Hematopoietic multipotent progenitor cell (in vitro differentiated cells): ENCODE data around the gene DNAJC4. TPM values are rescaled to one million over a fixed set of nuclear protein-coding genes. Genes with fewer than 3 reads are reported as not detected.

ENCODE experiments used
- DNase-seq, 3 donors: peaks; one replicate each; pipeline ENCODE4 v3.0.0-alpha.2; 2011 to 2015; ENCODE audit warnings: low read depth in 2 of 3, low spot score in 2 of 3
- total RNA-seq: library from RNA; depleted of rRNA; stranded (reverse); fragments of >200 nt; gene quantifications from one replicate; pipeline ENCODE4 v1.2.3, GENCODE V29; 2012

Gene DNAJC4
- total RNA-seq, 1 donor: 44.7 TPM

DNA sequence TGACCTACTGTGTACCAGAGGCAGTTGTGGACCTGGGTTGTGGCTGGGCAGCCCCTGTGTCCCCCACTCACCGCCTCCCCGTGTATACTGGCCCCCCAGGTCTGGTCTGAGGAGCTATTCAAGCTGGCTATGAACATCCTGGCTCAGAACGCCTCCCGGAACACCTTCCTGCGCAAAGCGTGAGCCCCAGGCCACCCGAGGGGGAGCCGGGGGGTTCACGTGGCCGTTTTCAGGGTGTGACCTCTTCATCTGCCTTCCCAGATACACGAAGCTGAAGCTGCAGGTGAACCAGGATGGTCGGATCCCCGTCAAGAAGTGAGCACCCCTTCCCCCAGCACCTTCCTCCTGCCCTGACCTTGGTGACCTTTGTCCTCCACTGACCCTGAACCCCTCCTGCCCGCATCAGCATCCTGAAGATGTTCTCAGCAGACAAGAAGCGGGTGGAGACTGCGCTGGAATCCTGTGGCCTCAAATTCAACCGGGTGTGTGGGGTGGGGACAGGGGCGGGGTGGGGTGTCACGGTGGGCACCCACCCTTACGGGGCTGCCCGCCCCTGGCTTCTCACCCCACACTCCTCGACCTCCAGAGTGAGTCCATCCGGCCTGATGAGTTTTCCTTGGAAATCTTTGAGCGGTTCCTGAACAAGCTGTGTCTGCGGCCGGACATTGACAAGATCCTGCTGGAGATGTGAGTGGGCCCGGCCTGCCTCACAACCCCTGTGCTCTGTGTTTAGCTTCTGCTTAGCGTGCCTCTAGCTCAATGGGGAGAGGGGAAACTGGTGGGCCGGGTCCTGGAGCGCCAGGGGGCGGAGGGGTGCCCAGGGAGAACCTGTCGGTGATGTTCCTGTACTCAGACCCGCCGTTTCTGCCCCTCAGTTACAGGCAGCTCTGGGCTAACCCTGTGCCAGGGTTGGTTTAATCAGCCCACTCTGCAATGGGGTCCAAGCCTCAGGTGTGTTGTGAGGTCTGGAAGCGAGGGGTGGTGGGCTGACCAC is 25.1 kb downstream of the DNAJC4 start:
- no peak for DNase-seq

DNA sequence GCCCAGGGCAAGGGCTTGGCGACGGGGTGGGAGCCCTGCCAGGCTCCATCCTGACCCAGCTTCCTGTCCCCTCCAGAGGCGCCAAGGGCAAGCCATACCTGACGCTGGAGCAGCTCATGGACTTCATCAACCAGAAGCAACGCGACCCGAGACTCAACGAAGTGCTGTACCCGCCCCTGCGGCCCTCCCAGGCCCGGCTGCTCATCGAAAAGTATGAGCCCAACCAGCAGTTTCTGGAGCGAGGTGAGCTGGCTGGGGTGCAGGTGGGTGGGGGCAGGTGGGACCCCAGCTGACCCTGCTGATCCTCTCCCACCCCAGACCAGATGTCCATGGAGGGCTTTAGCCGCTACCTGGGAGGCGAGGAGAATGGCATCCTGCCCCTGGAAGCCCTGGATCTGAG is 26.0 kb downstream of the DNAJC4 start:
- DNase-seq: no peak

DNA sequence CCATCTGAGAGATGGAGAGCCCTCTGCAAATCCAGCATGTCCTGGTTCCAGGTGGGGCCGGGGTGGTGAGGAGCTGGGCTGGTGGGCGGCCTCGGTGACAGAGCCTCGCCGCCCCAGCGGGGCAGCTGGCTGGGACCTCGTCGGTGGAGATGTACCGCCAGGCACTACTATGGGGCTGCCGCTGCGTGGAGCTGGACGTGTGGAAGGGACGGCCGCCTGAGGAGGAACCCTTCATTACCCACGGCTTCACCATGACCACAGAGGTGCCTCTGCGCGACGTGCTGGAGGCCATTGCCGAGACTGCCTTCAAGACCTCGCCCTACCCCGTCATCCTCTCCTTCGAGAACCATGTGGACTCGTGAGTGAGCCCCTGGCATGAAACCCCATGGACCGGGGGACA is 28.0 kb downstream of the DNAJC4 start:
- DNase-seq: no peak

DNA sequence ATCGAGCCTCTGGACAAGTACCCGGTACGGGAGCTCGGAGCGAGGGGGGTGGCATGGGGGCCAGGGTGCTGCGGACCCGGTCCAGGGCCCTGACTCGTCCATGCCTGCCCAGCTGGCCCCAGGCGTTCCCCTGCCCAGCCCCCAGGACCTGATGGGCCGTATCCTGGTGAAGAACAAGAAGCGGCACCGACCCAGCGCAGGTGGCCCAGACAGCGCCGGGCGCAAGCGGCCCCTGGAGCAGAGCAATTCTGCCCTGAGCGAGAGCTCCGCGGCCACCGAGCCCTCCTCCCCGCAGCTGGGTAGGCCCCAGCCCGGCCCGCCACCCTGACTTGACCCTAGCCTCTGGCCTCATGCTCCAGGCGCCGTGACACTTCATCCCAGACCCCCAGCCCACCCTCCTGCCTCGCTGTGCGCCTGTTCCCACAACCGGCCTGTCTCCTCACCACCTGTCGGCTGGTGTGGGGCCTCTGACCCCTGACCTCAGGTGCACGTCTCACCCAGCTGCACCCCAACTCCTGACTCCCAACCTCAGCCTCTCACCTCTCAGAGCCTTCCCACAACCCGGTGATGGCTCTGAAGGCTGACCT is 28.7 kb downstream of the DNAJC4 start:
- DNase-seq: no peak

DNA sequence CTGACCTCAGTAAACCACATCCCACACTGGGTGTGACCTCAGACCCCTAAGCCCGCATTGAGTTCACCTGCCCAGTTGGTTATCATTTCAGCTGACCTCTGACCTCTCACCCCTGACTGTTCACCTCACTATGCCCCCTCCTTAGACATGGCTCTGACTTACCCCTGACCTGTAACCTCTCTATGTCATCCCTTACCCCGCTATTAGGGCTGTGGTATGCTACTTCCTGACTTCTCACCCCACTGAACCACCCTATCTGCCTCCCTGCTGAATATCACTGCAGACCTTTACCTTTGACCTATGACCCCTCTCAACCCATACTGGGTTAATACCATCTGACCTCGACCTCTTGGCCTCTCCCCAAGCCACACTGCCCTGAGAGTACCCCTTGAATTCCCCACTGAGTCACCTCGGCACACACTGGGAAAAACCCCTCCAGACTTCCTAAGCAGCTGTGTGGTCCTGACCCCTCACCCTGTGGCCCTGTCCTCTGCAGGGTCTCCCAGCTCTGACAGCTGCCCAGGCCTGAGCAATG is 29.3 kb downstream of the DNAJC4 start:
- no peak for DNase-seq

DNA sequence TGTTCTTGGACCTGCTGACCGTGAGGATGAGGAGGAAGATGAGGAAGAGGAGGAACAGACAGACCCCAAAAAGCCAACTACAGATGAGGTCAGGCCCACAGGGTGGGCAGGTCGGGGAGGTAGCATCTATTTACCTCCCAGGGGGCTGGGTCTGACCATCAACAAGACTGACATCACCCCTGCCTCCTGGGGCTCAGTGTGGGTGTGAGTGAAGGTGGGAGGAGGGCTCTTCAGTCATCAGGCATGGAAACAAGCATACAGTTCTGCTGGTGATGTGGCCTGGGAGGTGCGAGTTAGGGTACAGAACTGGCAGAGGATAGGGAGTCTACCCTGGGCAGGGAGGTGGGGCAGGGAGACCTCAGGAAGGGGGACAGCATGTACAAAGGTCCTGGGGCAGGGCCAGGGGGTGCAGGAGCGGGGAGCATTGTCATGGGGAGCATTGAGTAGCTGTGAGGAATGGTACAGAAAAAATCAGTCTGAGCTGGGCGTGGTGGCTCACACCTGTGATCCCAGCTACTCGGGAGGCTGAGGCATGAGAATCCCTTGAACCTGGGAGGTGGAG is 29.9 kb downstream of the DNAJC4 start:
- DNase-seq: no peak

DNA sequence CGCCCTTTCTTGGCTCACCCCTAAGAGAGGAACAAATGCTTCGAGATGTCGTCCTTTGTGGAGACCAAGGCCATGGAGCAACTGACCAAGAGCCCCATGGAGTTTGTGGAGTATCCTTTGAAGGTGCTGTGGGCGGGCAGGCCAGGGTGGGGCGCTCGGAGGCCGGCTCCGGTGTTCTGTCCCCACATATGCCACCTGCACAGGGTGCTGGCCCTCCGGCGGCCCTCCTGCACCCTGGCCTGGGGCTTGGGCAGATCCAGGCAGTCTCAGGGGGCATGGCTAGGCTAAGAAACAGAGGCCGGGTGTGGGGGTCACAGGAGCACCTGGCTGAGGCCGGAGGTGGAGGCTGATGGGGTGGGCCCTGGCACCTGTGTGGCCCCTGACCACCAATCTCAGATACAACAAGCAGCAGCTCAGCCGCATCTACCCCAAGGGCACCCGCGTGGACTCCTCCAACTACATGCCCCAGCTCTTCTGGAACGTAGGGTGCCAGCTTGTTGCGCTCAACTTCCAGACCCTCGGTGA is 31.3 kb downstream of the DNAJC4 start:
- no peak for DNase-seq

DNA sequence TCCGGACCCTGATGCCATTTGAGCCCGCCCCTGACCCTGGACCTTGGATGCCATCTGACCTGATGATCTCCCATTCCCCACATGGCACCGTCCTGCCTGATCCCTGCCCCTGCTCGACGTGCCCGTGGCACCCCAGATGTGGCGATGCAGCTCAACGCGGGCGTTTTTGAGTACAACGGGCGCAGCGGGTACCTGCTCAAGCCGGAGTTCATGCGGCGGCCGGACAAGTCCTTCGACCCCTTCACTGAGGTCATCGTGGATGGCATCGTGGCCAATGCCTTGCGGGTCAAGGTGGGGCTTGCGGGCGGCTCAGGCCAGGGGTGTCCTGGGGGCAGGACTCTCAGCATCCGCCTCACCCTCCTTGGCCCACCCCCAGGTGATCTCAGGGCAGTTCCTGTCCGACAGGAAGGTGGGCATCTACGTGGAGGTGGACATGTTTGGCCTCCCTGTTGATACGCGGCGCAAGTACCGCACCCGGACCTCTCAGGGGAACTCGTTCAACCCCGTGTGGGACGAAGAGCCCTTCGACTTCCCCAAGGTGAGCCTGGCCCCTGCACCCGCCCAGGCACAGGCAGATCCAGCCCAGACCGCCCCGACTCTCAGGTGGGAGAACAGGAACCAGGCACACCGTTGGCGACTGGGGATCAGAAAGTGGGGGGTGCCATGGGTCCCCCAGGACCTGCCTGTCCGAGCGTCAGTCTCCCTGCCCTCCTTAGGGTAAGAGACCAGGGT is 32.1 kb downstream of the DNAJC4 start:
- no peak for DNase-seq

DNA sequence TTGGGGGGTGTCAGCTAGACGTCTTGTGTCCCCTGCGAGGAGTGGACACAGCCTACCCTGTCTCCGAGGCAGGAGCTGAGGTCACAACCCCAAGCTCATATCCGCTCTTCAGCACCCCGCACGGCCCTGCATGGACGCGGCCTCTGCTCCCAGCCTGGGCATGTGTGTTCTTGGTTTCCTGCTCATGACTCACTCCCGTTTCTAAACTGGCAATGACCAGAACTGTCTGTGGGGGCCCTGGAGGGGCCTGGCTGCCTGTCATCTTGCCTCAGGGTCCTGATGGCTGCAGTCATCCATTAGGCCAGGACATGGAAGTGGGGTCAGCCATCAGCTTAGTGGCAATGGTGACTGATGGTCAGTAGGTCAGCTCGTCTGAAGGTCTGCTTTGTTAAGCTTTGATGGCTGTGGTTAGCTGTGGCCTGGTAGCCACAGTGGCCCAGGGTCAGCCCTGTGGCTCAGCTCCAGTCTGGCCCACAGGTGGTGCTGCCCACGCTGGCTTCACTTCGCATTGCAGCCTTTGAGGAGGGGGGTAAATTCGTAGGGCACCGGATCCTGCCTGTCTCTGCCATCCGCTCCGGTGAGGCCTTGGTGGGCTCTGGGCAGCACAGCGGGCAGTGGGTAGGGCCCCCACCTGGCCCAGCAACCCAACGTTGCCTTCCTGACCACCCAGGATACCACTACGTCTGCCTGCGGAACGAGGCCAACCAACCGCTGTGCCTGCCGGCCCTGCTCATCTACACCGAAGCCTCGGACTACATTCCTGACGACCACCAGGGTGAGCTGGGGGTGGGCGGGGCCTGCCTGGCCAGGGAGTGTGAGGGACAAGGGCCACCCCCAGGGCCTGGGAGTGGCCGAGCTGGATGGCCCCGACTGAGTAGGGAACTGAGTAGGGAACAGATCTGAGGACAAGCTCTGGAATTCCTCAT is 32.9 kb downstream of the DNAJC4 start:
- DNase-seq: no peak

DNA sequence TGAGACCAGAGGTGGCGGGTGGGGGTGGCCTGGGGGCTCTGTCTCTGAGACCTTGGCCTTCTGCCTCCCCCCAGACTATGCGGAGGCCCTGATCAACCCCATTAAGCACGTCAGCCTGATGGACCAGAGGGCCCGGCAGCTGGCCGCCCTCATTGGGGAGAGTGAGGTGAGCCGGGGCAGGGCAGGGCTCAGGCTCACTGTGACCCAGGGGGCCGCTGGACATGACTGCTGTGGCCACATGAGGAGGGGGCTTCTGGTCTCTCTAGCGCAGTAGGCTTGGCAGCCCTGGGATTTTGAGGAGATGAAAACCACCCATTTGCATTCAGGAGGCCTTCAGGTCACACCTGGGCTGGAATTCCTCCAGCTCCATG is 33.6 kb downstream of the DNAJC4 start:
- DNase-seq: no peak

DNA sequence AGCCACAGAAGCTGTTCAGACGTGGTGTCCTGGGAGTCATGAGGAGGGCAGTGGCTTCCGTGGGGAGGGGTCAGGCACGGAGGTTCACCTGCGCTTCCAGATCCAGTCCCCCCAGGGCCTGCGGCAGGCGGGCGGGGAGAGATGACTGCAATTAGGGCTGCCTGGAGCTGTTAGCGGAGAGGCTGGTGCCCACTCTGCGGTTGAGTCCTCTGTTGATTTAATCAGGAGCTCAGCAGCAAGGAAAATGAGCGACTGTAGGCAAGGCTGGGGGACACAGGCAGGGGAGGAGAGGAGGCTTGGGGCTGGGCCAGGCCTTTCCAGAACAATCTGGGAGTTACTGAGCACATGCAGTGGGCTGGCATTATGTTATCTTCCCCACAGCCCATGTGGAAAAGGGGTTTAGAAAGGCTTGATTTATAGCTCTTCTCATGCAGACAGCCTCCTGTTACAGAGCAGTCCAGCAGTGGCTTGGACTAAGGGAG is 34.1 kb downstream of the DNAJC4 start:
- DNase-seq: no peak

DNA sequence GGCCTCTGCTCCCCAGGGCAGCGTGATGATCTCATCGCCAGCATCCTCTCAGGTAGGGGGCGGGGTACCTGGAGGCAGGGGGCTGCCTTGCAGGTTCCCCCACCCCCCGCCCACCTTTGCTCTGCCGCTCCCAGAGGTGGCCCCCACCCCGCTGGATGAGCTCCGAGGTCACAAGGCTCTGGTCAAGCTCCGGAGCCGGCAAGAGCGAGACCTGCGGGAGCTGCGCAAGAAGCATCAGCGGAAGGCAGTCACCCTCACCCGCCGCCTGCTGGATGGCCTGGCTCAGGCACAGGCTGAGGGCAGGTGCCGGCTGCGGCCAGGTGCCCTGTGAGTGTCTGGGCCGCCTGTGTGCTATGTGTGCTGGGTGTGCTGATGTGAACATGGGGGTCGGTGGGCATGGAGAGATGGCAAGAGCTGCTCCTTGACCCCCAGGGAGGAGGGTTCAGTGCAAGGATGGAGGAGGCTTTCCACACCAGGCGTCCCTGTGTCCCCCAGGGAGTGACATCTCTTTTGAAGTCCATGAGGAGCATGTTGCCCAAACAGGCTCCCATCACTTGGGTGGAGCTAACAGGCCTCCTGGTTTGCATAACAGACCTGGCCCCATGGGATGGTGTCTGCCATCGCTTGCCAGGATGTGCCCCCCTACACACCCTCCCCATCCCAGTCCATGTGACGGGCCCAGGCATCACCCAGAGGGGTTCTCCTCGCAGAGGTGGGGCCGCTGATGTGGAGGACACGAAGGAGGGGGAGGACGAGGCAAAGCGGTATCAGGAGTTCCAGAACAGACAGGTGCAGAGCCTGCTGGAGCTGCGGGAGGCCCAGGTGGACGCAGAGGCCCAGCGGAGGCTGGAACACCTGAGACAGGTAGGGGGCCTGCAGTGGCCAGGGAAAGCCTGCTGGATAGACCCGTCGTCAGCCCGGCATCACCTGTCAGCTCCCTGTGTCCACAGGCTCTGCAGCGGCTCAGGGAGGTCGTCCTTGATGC is 35.1 kb downstream of the DNAJC4 start:
- no peak for DNase-seq

DNA sequence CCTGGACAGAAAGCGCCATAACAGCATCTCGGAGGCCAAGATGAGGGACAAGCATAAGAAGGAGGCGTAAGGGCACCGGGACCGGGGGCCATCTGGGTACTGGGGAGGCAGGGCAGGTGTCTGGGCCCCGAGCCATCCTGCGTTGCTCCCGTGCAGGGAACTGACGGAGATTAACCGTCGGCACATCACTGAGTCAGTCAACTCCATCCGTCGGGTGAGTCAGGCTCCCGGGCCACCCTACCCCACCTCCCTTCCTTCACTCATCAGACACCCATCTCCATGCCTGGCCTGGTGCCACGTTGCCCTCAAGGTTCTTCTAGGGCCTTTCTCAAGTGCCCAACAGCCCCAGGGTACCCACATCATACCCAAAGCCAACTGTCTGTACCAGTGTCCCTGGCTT is 36.0 kb downstream of the DNAJC4 start:
- no peak for DNase-seq

DNA sequence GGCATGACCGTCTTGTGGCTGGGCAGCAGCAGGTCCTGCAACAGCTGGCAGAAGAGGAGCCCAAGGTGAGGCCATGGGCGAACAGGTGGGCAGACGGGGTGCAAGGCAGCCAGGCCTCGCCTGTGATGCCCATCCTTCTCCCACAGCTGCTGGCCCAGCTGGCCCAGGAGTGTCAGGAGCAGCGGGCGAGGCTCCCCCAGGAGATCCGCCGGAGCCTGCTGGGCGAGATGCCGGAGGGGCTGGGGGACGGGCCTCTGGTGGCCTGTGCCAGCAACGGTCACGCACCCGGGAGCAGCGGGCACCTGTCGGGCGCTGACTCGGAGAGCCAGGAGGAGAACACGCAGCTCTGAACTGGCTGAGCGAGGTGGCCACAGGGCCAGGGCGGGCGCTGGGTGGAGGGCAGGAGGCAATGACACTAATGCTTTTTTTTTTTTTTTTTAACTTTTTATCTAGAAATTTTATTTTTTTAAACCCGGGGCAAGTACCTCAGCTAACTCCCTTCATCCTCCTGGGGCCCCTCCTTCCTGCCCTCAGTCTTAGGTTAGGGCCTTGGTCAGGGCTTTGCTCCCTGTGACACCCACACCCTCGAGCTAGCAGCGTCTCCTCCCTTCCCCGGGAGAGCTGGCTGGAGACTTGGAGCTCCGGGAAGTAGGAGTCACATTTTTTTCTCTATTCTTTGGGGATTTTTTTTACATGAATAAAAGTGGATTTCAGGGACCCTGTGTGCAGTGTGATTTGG is 37.0 kb downstream of the DNAJC4 start:
- DNase-seq: no peak

DNA sequence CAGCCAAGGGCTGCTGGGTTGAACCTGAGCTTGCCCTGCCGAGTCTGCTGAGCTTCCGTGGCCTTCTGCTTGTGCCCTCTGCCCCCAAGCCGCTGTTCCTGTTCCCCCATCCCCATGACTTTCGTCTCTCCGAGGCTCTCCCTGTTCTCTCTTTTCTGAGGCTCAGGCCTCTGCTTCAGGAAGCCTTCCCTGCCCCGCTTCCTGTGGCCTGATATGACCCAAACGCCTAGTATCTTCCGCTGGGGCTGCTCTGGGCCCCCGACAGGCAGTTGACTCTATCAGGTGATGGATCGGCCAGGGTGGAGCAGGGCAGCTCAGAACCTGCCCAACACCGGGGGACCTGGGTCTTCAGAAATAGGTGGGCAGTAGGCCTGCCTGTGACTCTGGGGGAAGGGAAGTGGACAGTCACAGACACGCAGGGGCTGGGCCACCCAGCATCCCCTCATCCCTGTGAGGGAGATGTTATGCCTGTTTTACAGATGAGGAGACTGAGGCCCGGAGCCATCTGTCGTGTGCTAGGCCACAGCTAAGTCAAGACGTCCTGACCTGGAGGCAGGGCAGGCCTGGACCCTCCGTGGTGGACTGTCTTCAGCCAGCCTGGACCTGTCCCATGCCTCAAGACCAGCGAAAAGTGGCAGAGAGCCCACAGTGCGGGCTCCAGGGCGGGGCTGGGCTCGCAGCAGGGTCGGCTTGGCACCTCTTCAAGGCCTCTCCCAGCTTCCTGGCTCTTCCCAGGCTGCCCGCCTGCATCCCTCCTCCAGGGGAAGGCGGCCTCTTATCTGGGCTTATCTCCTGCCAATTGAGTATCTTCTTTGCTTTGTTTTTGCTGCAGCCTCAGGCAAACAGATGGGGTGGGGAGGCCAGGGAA is 37.9 kb downstream of the DNAJC4 start:
- no peak for DNase-seq

DNA sequence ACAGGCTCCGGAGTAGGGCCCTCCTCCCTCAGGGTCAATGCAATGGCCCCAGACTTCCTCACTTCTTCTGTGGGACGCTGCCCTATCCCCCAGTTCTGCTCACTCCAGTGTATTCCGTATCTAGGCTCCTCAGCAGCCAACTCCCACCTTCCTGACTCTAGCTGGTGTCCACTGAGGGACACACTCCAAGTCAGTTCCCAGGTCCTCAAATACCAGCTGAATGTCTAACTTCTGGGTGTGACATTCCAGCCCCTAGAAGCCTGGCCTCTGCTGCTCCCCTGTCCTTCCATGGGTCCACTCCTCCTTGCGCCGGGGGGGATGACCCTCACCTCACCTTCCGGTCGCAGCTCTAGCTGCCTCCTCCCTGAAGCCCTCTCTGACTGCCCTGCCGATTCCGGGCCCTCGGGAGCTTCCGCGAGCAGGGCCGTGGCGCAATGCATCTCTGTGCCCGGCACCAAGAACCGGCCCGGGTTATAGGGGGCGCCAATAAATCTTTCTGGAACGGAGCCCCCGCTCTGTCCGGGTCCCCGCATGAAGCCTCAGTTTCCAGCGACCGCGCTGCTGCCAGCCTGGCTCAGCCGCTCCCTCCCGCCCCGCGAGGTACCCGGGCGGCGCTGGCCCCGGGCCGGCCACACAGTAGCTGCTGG is 38.7 kb downstream of the DNAJC4 start:
- no peak for DNase-seq
